ENCODE measurements around the gene GABBR2. TPM values are rescaled to one million over a fixed set of nuclear protein-coding genes. Genes with fewer than 3 reads are reported as not detected.

Gene GABBR2
- total RNA-seq, 2 donors from 2014 or later, result 1.2 to 1.3 TPM

DNA sequence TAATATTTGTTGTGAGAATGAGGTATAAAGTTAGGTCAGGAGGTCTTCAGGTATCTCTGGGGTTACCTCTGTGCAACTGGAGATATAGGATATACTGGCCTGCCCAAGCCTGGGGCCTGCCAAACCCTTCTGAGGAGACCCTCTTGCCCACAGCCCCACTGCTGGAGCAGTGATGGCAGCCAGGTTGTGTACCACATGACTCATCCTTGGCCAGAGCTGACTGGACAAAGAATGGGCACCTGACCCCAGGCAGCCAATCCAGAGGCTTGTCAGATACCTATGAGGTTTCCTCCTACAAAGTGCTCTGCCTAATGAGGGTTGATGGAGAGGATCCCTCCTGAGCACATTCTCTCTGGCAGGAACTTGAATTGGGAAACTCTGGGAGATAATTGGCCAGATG, 397.2 kb downstream of the GABBR2 start:
- no peak overlapping the region for H3K27ac Mint-ChIP-seq
- no peak for DNase-seq
- Histone ChIP-seq H3K9me3 (ENCODE audit: control insufficient read depth, low read length) (no peaks in the 10 kb centered on the region), H3K27ac (ENCODE audit: low read depth, low read length) (no peak overlapping the region), H3K4me1 (ENCODE audit: control insufficient read depth, insufficient read depth, low read length) (peaks cover 14% of the 10 kb centered on the region), H3K36me3 (ENCODE audit: control insufficient read depth, insufficient read depth, low read length) (no peaks in the 10 kb centered on the region), H3K27me3 (ENCODE audit: control insufficient read depth, insufficient read depth, low read length, poor library complexity, severe bottlenecking) (peaks cover 15% of the 10 kb centered on the region), H3K9ac (ENCODE audit: extremely low read depth, low read length, poor library complexity, severe bottlenecking) (no peak overlapping the region), H3K4me3 (ENCODE audit: low read length) (no peak overlapping the region)
- H3K27me3 Mint-ChIP-seq (ENCODE audit: insufficient read depth), result peaks cover 4% of the 10 kb centered on the region
- H3K4me1 Mint-ChIP-seq, result peaks cover 17% of the 10 kb centered on the region
- TF ChIP-seq, protein P1, sequence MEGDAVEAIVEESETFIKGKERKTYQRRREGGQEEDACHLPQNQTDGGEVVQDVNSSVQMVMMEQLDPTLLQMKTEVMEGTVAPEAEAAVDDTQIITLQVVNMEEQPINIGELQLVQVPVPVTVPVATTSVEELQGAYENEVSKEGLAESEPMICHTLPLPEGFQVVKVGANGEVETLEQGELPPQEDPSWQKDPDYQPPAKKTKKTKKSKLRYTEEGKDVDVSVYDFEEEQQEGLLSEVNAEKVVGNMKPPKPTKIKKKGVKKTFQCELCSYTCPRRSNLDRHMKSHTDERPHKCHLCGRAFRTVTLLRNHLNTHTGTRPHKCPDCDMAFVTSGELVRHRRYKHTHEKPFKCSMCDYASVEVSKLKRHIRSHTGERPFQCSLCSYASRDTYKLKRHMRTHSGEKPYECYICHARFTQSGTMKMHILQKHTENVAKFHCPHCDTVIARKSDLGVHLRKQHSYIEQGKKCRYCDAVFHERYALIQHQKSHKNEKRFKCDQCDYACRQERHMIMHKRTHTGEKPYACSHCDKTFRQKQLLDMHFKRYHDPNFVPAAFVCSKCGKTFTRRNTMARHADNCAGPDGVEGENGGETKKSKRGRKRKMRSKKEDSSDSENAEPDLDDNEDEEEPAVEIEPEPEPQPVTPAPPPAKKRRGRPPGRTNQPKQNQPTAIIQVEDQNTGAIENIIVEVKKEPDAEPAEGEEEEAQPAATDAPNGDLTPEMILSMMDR (conservative IDR thresholded peaks at IDR 0.05), result no peak
- H3K36me3 Mint-ChIP-seq (ENCODE audit: low read depth), result peaks cover 11% of the 10 kb centered on the region
- no peak overlapping the region for H3K4me3 Mint-ChIP-seq
- H3K9me3 Mint-ChIP-seq, result no peaks in the 10 kb centered on the region

DNA sequence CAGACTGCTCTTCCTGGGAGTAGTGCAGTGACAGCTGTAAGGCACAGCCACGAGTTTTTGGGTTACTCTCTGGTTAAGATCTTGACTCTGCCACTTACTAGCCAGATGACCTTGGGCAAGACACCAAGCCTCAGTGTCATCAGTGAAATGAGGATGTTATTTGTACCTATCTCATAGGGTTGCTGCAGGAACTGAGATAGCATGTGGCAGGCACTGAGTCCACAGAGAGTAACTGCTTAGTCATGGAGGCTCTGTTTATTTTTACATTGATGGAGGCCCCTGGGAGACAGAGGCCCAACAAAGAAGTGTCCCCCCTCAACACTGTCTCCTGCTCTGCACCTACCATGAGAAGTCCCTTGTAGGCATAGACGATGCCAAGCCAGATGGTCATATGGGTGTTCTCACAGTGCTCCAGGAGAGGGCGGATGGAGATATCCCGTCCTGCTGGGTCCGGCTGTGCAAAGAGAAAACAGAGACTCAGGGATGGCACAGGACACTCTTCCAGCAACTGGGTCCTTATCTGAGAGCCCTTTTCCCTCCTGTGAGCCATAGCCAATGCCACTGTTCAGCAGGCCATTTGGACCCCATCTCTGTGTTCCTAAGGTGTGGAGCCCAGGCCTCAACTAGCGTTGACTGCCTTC, 397.9 kb downstream of the GABBR2 start:
- no peak overlapping the region for H3K27ac Mint-ChIP-seq
- no peak overlapping the region for H3K4me3 Mint-ChIP-seq
- Histone ChIP-seq H3K27ac (ENCODE audit: low read depth, low read length) (no peak overlapping the region), H3K4me3 (ENCODE audit: low read length) (no peak overlapping the region), H3K36me3 (ENCODE audit: control insufficient read depth, insufficient read depth, low read length) (no peaks in the 10 kb centered on the region), H3K4me1 (ENCODE audit: control insufficient read depth, insufficient read depth, low read length) (peaks cover 14% of the 10 kb centered on the region), H3K9ac (ENCODE audit: extremely low read depth, low read length, poor library complexity, severe bottlenecking) (no peak overlapping the region), H3K9me3 (ENCODE audit: control insufficient read depth, low read length) (no peaks in the 10 kb centered on the region), H3K27me3 (ENCODE audit: control insufficient read depth, insufficient read depth, low read length, poor library complexity, severe bottlenecking) (peaks cover 22% of the 10 kb centered on the region)
- peaks cover 14% of the 10 kb centered on the region for H3K36me3 Mint-ChIP-seq (ENCODE audit: low read depth)
- peaks cover 4% of the 10 kb centered on the region for H3K27me3 Mint-ChIP-seq (ENCODE audit: insufficient read depth)
- H3K9me3 Mint-ChIP-seq, result no peaks in the 10 kb centered on the region
- H3K4me1 Mint-ChIP-seq, result peaks cover 14% of the 10 kb centered on the region
- DNase-seq, result no peak
- 92 to 93% methylated on average over 6 of the region's 6 CpGs for WGBS, 2 experiments (ENCODE audit: insufficient coverage in 1 of 2, insufficient read length in 1 of 2)
- TF ChIP-seq, protein P1 (conservative IDR thresholded peaks at IDR 0.05), result no peak

DNA sequence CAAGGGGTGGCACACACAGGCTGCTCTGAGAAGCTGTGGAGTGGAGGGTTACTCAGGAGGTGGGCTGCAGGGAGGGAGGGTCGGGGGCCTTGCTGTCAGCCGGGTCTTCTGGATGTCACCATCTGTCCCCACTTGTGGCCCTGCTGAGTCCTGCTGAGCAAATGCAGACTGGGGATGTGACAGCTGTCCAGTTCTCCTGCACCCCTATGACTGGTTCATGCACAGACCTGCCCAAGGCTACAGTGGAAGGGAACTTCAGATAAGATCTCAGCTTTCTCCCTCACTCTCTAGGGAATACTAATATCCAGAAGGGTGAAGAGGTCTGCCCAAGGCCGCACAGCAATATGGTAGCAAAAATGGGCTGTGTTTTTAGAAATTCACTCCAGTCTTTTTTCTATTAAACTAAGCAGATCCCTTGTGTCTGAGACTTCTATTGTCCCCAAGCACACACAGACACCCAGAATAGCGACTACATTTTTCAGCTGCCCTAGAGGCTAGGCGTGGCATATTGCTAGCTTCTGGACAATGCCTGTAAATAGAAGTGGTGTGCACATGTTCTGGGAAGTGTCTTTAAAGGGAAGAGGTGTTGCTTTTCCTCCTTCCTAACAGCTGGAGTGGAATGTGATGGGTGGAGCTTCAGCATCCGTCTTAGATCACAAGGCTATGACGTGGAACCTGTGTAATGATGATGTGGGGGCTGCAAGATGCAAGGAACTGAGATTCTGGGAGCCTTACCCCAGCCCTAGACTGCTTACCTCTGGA, 402.2 kb downstream of the GABBR2 start:
- H3K27ac ChIP-seq (ENCODE audit: low read depth, low read length), result no peak overlapping the region
- WGBS, 2 experiments (ENCODE audit: insufficient coverage in 1 of 2, insufficient read length in 1 of 2), result 80 to 92% methylated on average over 2 to 7 of the region's 7 CpGs
- no peak overlapping the region for H3K27ac Mint-ChIP-seq
- H3K4me3 Mint-ChIP-seq, result no peak overlapping the region
- H3K9me3 ChIP-seq (ENCODE audit: control insufficient read depth, low read length), result no peaks in the 10 kb centered on the region
- H3K27me3 Mint-ChIP-seq (ENCODE audit: insufficient read depth), result peaks cover 8% of the 10 kb centered on the region
- H3K4me1 Mint-ChIP-seq, result peaks cover 10% of the 10 kb centered on the region
- H3K4me1 ChIP-seq (ENCODE audit: control insufficient read depth, insufficient read depth, low read length), result peaks cover 4% of the 10 kb centered on the region
- TF ChIP-seq, protein P1 (conservative IDR thresholded peaks at IDR 0.05), result no peak
- peaks cover 16% of the 10 kb centered on the region for H3K36me3 Mint-ChIP-seq (ENCODE audit: low read depth)
- no peaks in the 10 kb centered on the region for H3K9me3 Mint-ChIP-seq
- no peak for DNase-seq
- H3K9ac ChIP-seq (ENCODE audit: extremely low read depth, low read length, poor library complexity, severe bottlenecking), result no peak overlapping the region
- peaks cover 24% of the 10 kb centered on the region for H3K27me3 ChIP-seq (ENCODE audit: control insufficient read depth, insufficient read depth, low read length, poor library complexity, severe bottlenecking)
- H3K4me3 ChIP-seq (ENCODE audit: low read length), result no peak overlapping the region
- H3K36me3 ChIP-seq (ENCODE audit: control insufficient read depth, insufficient read depth, low read length), result no peaks in the 10 kb centered on the region
